ENCODE data around the gene MOB3B. TPM values are rescaled to one million over a fixed set of nuclear protein-coding genes. Genes with fewer than 3 reads are reported as not detected.

MOB3B gene
- total RNA-seq, 1 donor from 2014 or later = 14.0 TPM

Other genes starting within 250 kb of the MOB3B start
- 2.0 and 3.4 TPM in 2 replicates for gene EQTN, start 232.7 kb downstream of the MOB3B start, total RNA-seq (ENCODE audit: low replicate concordance)
- not detected in 2 replicates for gene IFNK, start 5.5 kb downstream of the MOB3B start, total RNA-seq (ENCODE audit: low replicate concordance)
- 64.2 and 107 TPM in 2 replicates for gene C9orf72, start 43.7 kb upstream of the MOB3B start, total RNA-seq (ENCODE audit: low replicate concordance)